HEK293T (cell line): ENCODE measurements around the gene ATP5MK.

Experiments
- BHLHE40 ChIP-seq: fragments of 450-650 bp; IDR thresholded peaks from 2 replicates; pipeline ENCODE4 v1.6.1; 2016; ENCODE audit warnings: mild to moderate bottlenecking, moderate library complexity, borderline replicate concordance
- FOXA1 ChIP-seq: fragments of 450-650 bp; IDR thresholded peaks from 2 replicates; pipeline ENCODE4 v1.6.1; 2016; ENCODE audit warnings: mild to moderate bottlenecking
- FOXM1 ChIP-seq: fragments of 450-650 bp; IDR thresholded peaks from 2 replicates; pipeline ENCODE4 v1.6.1; 2017; ENCODE audit warnings: mild to moderate bottlenecking, borderline replicate concordance
- NFRKB ChIP-seq: fragments of 450-650 bp; IDR thresholded peaks from 2 replicates; pipeline ENCODE4 v1.6.1; 2016; ENCODE audit warnings: mild to moderate bottlenecking, moderate library complexity
- PKNOX1 ChIP-seq: fragments of 450-650 bp; IDR thresholded peaks from 2 replicates; pipeline ENCODE4 v1.6.1; 2016
- SP1 ChIP-seq: fragments of 450-650 bp; IDR thresholded peaks from 2 replicates; pipeline ENCODE4 v1.6.1; 2017
- SUZ12 ChIP-seq: fragments of 450-650 bp; IDR thresholded peaks from 2 replicates; pipeline ENCODE4 v1.6.1; 2016; ENCODE audit warnings: mild to moderate bottlenecking
- TARDBP ChIP-seq: fragments of 450-650 bp; IDR thresholded peaks from 2 replicates; pipeline ENCODE4 v1.6.1; 2016
- ZNF384 ChIP-seq: fragments of 450-650 bp; IDR thresholded peaks from 2 replicates; pipeline ENCODE4 v1.6.1; 2016

GRCh38 chr10:103441206-103441605 is 44.9 kb upstream of the ATP5MK start:
- TF ChIP-seq TARDBP (no peak), SP1 (no peak), FOXA1 (no peak), PKNOX1 (no peak), ZNF384 (no peak), BHLHE40 (no peak), FOXM1 (no peak), NFRKB (no peak), SUZ12 (no peak)
